GM19397 (cell line): ENCODE measurements around the gene CEP162.
"Not testable (repeated sequence)": the region's sequence is repeated elsewhere in the genome, so short reads cannot be mapped to it uniquely, and the experiment has no call there.

Experiments
- ATAC-seq: cut with Tn5 transposase; IDR thresholded peaks from one replicate; pipeline ENCODE4 v1.9.1; 2021; ENCODE audit warnings: mild to moderate bottlenecking, moderate library complexity; ENCODE audit not compliant: unreplicated experiment

CEP162 gene

DNA sequence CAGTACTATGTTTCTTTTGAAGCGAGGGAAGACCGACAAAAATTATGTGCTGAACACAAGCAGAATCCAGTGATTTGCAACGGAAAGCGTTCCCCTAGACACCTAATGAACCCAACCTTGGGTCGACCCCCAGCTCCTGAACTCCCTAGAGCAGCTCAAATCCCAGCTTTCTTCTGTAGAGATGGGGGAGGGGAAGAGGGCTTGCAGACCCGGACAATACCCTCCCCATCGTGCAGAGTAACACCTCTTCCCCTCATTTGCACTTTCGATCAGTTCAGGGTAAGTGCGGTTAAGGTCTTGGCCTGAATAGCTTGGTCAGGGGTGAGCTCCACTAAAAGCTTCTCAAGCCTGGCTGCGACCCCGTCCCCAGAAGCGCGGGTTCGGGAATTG is 404 bp downstream of the CEP162 start:
- ATAC-seq: peak; percentile 7

- no peak for ATAC-seq
Observed at GRCh38 chr6:84224251-84224650, 3.2 kb downstream of the CEP162 start.

GRCh38 chr6:84223608-84224007 is 3.8 kb downstream of the CEP162 start:
- ATAC-seq: not testable (repeated sequence)

DNA sequence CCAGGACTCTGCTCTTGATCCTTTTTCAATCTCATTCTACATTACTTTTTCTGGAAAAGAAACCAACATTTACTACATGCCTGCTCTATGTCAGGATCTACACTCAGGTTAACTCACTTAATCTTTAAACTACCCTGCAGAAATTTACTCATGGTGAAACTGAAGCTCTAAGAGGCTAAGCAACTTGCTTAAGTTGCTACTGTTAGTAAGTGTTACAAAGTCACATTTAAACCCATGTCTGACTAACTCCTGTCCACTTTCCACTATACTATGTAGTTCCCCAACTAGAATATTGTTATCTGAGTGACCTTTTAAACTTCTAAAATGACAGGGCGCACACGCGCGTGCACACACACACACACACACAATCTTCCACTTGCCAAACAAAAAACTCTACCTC is 5.0 kb downstream of the CEP162 start:
- ATAC-seq: no peak

- no peak for ATAC-seq
Observed at GRCh38 chr6:84220809-84221409, 6.5 kb downstream of the CEP162 start.

GRCh38 chr6:84218091-84218490 is 9.4 kb downstream of the CEP162 start:
- no peak for ATAC-seq

GRCh38 chr6:84213217-84213616 is 14.2 kb downstream of the CEP162 start:
- ATAC-seq: no peak

GRCh38 chr6:84204011-84204410 is 23.4 kb downstream of the CEP162 start:
- no peak for ATAC-seq

DNA sequence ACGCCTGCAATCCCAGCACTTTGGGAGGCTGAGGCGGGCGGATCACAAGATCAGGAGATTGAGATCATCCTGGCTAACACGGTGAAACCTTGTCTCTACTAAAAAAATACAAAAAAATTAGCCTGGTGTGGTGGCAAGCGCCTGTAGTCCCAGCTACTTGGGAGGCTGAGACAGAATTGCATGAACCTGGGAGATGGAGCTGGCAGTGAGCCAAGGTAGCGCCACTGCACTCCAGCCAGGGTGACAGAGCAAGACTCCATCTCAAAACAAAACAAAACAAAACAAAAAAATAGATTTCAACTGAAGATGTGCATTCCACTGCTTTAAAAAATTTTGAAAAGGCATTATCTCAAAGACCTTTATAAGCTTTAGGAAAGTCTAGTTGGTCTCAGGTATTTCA is 27.5 kb downstream of the CEP162 start:
- ATAC-seq: not testable (repeated sequence)

- ATAC-seq: no peak
Observed at GRCh38 chr6:84197708-84198107, 29.7 kb downstream of the CEP162 start.

DNA sequence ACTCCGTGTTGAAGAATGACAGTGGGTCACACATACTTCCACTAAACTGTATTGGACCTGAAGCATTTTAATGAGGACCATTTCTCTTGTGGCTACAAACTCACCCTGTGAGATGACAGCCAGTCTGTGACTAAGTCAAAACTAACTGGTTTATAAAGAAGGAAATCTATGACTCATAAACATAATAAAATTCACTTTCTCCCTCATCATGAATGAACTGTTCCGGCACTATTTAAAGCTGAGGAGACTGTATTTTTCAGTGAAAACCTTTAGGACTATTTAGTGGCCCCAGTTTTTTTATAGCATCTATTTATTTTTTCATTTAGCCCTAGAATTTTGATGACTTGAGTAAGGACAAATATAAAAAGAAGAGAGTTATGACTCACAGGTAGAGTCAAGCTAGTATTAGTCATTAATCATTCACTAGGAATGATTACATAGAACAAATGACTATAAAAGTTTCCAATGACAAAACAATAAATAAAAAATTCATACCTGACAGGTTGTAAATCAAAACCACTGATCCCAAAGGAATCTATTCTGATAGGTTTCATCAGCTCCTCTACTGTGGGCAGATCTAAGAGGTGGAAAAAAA is 34.2 kb downstream of the CEP162 start:
- ATAC-seq: no peak

DNA sequence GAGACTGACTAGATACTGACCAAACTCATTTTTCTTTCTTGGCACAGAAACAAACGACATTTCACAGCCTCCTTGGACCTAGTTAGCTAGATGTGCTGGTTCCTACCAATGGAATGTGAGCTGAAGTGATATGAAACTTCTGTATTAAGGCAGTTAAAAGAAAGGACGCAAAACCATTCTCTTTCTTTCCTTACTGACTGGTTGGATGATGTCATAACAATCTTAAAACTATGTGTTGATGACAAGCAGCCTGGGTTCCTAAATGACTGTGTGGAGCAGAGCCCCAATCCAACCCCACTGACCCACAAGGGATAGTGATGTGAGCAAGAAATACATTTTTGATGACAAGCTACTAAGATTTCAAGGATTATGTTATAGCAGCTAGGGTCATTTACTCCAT is 35.6 kb downstream of the CEP162 start:
- ATAC-seq: no peak

DNA sequence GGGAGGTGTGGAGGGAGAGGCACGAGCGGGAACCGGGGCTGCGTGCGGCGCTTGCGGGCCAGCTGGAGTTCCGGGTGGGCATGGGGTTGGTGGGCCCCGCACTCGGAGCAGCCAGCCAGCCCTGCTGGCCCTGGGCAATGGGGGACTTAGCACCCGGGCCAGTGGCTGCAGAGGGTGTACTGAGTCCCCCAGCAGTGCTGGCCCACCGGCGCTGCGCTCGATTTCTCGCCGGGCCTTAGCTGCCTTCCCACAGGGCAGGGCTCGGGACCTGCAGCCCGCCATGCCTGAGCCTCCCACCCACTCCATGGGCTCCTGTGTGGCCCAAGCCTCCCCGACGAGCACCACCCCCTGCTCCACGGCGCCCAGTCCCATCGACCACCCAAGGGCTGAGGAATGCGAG is 38.1 kb downstream of the CEP162 start:
- not testable (repeated sequence) for ATAC-seq

DNA sequence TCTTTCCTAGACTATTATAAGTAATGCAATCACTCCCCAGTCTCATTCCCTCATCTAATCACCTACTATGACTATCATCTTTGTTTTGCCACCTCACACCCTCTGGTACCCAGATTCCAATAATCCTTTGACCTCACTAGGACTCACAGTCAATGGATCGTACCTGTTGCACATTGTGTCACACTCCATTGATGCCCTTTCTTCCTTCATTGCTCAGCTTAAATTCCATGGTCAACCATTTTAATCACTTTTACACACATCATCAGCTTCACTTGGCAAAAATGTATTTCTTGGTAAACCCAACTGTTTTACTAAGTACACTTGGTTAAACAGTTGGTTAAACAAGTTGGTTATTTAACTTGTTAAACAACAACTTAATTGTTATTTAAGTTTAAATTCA is 44.0 kb downstream of the CEP162 start:
- ATAC-seq: no peak

DNA sequence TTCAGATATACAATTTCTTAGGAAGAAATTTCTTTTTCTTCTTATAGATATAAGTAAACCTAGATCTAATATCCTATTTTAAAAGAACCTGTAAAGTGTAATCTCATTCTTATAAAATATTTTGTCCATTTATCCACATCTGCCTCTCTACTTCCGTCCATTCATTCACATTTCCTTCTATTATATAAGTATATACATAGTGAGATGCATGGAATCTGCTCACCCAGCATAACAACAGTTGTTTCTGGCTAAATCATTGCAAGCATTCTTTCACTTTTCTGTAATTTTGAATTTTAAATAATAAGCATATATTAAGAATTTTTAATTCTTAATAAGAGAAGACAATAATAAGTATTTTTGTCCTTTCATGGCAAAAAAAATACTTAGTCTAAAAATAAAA is 45.4 kb downstream of the CEP162 start:
- no peak for ATAC-seq

DNA sequence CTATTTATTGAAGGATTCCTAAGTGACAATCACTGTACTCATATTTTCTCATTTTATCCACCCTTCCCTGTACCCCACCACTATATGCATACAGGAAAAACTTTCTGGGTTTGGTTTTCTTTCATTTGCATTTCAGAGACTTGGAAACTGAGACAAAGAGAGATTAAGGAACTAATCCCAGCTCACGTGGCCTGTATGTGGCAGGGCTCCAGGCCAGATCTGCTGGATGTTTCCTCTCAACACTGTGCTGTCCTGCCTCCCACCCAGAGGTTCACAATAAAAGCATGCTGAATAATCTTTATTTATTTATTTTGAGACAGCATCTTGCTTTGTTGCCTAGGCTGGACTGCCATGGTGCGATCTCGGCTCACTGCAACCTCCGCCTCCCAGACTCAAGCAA is 50.2 kb downstream of the CEP162 start:
- no peak for ATAC-seq

- ATAC-seq: no peak
Observed at GRCh38 chr6:84172574-84172973, 54.9 kb downstream of the CEP162 start.

- no peak for ATAC-seq
Observed at GRCh38 chr6:84172080-84172479, 55.4 kb downstream of the CEP162 start.

DNA sequence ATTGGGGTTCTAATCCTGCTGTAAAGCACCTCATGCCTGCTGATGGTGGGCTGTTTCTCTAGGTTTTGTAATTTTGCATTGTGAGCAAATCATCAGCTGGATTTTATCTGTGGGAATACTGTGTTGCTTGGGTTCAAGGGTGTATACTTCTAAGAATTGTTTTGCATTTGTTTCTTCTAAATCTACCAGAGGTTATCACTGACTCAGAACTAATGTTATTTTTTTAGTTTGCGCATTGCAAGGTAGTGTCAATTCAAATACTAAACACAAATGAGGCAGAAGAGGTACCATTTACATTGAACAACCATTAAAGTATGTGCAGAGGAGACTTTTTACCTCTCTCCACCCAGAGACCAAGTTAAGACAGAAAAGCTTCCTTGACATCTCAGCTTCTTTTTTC is 60.0 kb downstream of the CEP162 start:
- no peak for ATAC-seq

- ATAC-seq: no peak
Observed at GRCh38 chr6:84166395-84166794, 61.0 kb downstream of the CEP162 start.

GRCh38 chr6:84164328-84164727 is 63.1 kb downstream of the CEP162 start:
- not testable (repeated sequence) for ATAC-seq

DNA sequence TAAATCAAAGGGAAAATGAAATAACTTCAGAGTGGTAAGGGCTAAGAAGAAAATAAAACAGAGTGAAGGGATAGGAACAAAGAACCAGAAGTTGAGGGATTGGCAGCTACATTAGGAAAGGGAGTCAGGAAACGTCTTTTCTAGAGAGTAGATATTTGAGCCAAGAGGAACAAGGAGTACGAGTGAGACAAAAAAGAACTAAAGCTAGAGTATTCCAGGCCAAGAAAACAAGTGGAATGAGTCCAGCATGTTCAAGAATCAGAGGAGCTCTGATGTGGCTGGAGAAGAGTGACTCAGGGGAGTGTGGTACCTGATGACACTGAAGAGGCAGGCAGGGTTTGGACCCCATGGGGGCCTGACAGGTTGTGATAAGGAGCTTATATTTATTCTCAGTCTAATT is 66.3 kb downstream of the CEP162 start:
- no peak for ATAC-seq

DNA sequence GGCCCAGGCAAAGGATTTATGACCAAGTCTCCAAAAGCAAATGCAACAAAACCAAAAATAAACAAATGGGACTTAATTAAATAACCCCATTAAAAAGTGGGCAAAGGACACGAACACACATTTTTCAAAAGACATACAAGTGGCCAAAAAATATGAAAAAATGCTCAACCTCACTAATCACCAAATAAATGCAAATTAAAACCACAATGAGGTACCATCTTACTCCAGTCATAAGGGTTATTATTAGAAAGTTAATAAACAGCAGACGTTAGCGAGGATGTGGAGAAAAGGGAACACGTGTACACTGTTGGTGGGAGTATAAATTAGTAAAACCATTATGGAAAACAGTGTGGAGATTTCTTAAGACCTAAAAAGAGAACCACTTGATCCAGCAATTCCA is 71.1 kb downstream of the CEP162 start:
- no peak for ATAC-seq
